Gastroesophageal sphincter (tissue), 4 donors: ENCODE data around the gene PFDN4. TPM values are rescaled to one million over a fixed set of nuclear protein-coding genes. Genes with fewer than 3 reads are reported as not detected.
"Not testable (repeated sequence)": the region's sequence is repeated elsewhere in the genome, so short reads cannot be mapped to it uniquely, and the experiment has no call there.

Experiments
- ATAC-seq: fragments of 150-250 bp; one replicate; pipeline ENCODE4 v1.9.1; 2016; ENCODE audit warnings: mild to moderate bottlenecking, moderate library complexity
- H3K27ac ChIP-seq, 4 donors: fragments of 200-600 bp; sonication (generic) in 3 of 4; 1 replicate in 3 of 4; 2 replicates in 1 of 4; pipeline ENCODE4 v1.5.1; 2016 to 2019
- H3K27me3 ChIP-seq: fragments of 200-600 bp; sonication (generic); one replicate; pipeline ENCODE4 v1.5.1; 2019
- H3K36me3 ChIP-seq, 2 donors: fragments of 200-600 bp; sonication (generic); one replicate each; pipeline ENCODE4 v1.5.1; 2019; ENCODE audit warnings: control low read depth in 1 of 2
- H3K4me1 ChIP-seq, 3 donors: fragments of 200-600 bp; sonication (generic); 1 replicate in 2 of 3; 2 replicates in 1 of 3; pipeline ENCODE4 v1.5.1; 2016 to 2019; ENCODE audit warnings: control low read depth in 2 of 3
- H3K4me3 ChIP-seq, 2 donors: fragments of 200-600 bp; sonication (generic); one replicate each; pipeline ENCODE4 v1.5.1; 2019; ENCODE audit warnings: mild to moderate bottlenecking in 1 of 2, moderate library complexity in 1 of 2
- H3K9me3 ChIP-seq, 3 donors: fragments of 200-600 bp; sonication (generic); one replicate each; pipeline ENCODE4 v1.5.1; 2017 to 2019; ENCODE audit warnings: control low read depth in 2 of 3
- EP300 ChIP-seq: sonication (generic); formaldehyde crosslinking; IDR thresholded peaks from one replicate; pipeline ENCODE4 v1.6.1; 2017; ENCODE audit warnings: antibody characterized with exemption, mild to moderate bottlenecking
- POLR2A ChIP-seq, 2 donors: fragments of 450-650 bp; IDR thresholded peaks; one replicate each; pipeline ENCODE4 v1.6.1; 2017; ENCODE audit warnings: antibody characterized with exemption in 2 of 2, mild to moderate bottlenecking in 2 of 2, moderate library complexity in 1 of 2
- POLR2AphosphoS5 ChIP-seq: sonication (generic); formaldehyde crosslinking; IDR thresholded peaks from one replicate; pipeline ENCODE4 v1.6.1; 2017; ENCODE audit warnings: antibody characterized with exemption
- WGBS, 2 donors: methylation state at CpG; one replicate each; pipeline ENCODE4 v1.1.5; 2018; ENCODE audit warnings: low coverage in 1 of 2; 5-methylcytosine and 5-hydroxymethylcytosine counted together
- total RNA-seq, 4 donors: library from RNA; depleted of rRNA; stranded (reverse); fragments of >200 nt; gene quantifications; one replicate each; pipeline ENCODE4 v1.1.0, GENCODE V29; 2016
- TF ChIP-seq, protein P1 (sequence below), 4 experiments: fragments of 200-600 bp in 2 of 4; fragments of 450-650 bp in 2 of 4; sonication (generic) in 1 of 4; IDR thresholded peaks; one replicate each; pipeline ENCODE4 v1.5.1; 2017 to 2019; ENCODE audit warnings: antibody characterized with exemption in 4 of 4, mild to moderate bottlenecking in 2 of 4, moderate library complexity in 2 of 4

The PFDN4 gene
- total RNA-seq, 4 donors from 2014 or later: 39.2 to 91.8 (median 48.5) TPM

GRCh38 chr20:54221996-54222890 lies 14.4 kb downstream of the PFDN4 start:
- Histone ChIP-seq H3K27me3 (no peaks in the 10 kb centered on the region), H3K36me3 (peaks cover 0 to 21% of the 10 kb centered on the region in 2 donors), H3K27ac (no peak overlapping the region), H3K9me3 (no peaks in the 10 kb centered on the region), H3K4me3 (no peak overlapping the region), H3K4me1 (peaks cover 0 to 7% (median 0%) of the 10 kb centered on the region in 3 donors)
- WGBS, 2 donors: 56 to 60% methylated on average over 4 to 15 of the region's 17 CpGs
- no peak for ATAC-seq
- TF ChIP-seq, protein P1, sequence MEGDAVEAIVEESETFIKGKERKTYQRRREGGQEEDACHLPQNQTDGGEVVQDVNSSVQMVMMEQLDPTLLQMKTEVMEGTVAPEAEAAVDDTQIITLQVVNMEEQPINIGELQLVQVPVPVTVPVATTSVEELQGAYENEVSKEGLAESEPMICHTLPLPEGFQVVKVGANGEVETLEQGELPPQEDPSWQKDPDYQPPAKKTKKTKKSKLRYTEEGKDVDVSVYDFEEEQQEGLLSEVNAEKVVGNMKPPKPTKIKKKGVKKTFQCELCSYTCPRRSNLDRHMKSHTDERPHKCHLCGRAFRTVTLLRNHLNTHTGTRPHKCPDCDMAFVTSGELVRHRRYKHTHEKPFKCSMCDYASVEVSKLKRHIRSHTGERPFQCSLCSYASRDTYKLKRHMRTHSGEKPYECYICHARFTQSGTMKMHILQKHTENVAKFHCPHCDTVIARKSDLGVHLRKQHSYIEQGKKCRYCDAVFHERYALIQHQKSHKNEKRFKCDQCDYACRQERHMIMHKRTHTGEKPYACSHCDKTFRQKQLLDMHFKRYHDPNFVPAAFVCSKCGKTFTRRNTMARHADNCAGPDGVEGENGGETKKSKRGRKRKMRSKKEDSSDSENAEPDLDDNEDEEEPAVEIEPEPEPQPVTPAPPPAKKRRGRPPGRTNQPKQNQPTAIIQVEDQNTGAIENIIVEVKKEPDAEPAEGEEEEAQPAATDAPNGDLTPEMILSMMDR (IDR thresholded peaks at IDR 0.05): no peak
- TF ChIP-seq POLR2A (IDR thresholded peaks at IDR 0.05) (no peak), EP300 (no peak), POLR2AphosphoS5 (no peak)

DNA sequence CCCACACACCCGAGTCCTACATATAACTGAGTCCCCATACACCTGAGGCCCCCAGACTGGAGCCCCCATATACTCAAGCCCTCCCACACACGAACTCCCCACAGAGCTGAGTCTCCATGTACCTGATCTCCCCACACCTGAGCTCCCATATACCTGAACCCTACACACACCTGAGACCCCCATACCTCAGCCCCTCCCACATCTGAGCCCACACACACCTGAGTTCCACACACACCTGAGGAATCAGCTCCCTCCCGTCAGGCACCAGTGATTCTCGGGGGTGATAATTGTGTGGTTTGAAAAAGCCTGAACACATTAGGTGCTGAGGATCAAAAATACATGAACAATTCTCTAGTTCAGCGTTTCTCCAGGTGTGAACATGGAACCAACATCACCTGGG lies 15.4 kb downstream of the PFDN4 start:
- H3K9me3 ChIP-seq: no peaks in the 10 kb centered on the region
- no peak for TF ChIP-seq POLR2A (IDR thresholded peaks at IDR 0.05)
- no peak for TF ChIP-seq POLR2AphosphoS5
- TF ChIP-seq EP300: no peak
- TF ChIP-seq, protein P1 (IDR thresholded peaks at IDR 0.05): no peak
- 68 to 81% methylated on average over 4 to 5 of the region's 5 CpGs for WGBS, 2 donors
- no peak for ATAC-seq
- peaks cover 0 to 14% of the 10 kb centered on the region in 2 donors for H3K36me3 ChIP-seq
- H3K27me3 ChIP-seq: no peaks in the 10 kb centered on the region
- no peak overlapping the region for H3K4me3 ChIP-seq
- peaks cover 0 to 6% (median 0%) of the 10 kb centered on the region in 3 donors for H3K4me1 ChIP-seq
- no peak overlapping the region for H3K27ac ChIP-seq

DNA sequence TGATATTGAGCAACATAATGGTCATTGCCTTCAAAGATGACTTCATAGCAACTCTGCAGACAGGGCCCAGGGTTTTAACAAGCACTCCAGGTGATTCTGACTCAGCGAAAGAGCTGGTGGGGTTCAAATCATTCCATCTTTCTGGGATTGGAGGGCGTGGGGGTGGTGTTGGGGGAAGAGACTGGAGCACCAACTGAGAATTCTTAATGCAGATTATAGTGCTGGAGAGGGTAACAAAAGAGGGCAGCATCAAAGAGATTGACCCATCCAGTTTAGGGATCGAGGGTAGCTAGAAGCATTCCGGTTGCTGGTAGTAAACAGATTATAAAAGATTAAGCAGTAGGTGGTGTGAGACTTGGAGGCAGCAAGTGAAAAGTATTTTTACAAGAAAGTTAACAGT lies 15.9 kb downstream of the PFDN4 start:
- no peak for ATAC-seq
- H3K27me3 ChIP-seq: no peaks in the 10 kb centered on the region
- no peak overlapping the region for H3K4me3 ChIP-seq
- TF ChIP-seq POLR2AphosphoS5: no peak
- peaks cover 0 to 1% (median 0%) of the 10 kb centered on the region in 3 donors for H3K4me1 ChIP-seq
- H3K36me3 ChIP-seq: peaks cover 0 to 14% of the 10 kb centered on the region in 2 donors
- no peaks in the 10 kb centered on the region for H3K9me3 ChIP-seq
- no peak overlapping the region for H3K27ac ChIP-seq
- 51 to 94% methylated on average over 2 to 3 of the region's 4 CpGs for WGBS, 2 donors

- WGBS, 2 donors: 80 to 94% methylated on average over 2 to 8 of the region's 9 CpGs
- H3K27me3 ChIP-seq: not testable (repeated sequence)
These were observed 16.8 kb downstream of the PFDN4 start for GRCh38 chr20:54224642-54225041.

DNA sequence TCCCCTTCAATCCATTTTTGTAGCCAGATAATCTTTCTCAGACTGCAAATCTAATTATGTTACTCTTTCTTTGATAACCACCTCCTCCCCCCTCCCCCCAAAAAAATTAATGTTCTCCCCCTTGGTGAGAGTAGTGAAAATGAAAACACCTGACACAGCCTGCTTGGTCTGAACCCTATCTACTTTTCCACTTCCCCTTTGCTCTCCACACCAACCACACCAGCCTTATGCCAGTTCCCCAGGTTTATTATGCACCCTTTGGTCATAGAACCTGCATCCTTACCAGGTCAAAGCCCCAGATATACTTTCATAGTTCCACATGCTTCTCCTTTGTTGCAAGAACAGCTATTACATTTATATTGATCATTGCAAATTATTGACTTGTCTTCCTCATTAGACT lies 19.4 kb downstream of the PFDN4 start:
- no peak overlapping the region for H3K4me3 ChIP-seq
- H3K36me3 ChIP-seq: no peaks in the 10 kb centered on the region
- TF ChIP-seq, protein P1 (IDR thresholded peaks at IDR 0.05): no peak
- TF ChIP-seq EP300: no peak
- TF ChIP-seq POLR2A (IDR thresholded peaks at IDR 0.05): no peak
- TF ChIP-seq POLR2AphosphoS5: no peak
- peaks cover 0 to 1% (median 0%) of the 10 kb centered on the region in 3 donors for H3K9me3 ChIP-seq
- H3K4me1 ChIP-seq: no peaks in the 10 kb centered on the region
- H3K27ac ChIP-seq: no peak overlapping the region
- ATAC-seq: no peak
- no peaks in the 10 kb centered on the region for H3K27me3 ChIP-seq

More at GRCh38 chr20:54224642-54225041, 16.8 kb downstream of the PFDN4 start:
- not testable (repeated sequence) for H3K27ac ChIP-seq, H3K4me1 ChIP-seq, H3K9me3 ChIP-seq, ATAC-seq, H3K4me3 ChIP-seq
- H3K36me3 ChIP-seq: peaks cover 0 to 10% of the 10 kb centered on the region in 2 donors

DNA sequence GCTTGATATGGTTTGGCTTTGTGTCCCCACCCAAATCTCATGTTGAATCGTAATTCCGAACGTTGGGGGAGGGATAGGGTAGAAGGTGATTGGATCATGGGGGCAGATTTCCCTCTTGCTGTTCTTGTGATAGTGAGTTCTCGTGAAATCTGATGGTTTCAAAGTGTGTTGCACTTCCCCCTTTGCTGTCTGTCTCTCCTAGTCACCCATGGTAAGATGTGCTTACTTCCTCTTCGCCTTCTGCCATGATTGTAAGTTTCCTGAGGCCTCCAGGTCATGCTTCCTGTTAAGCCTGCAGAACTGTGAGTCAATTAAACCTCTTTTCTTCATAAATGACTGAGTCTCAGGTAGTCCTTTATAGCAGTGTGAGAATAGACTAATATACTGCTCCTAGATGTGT lies 19.9 kb downstream of the PFDN4 start:
- Histone ChIP-seq H3K4me3 (no peak overlapping the region), H3K4me1 (no peaks in the 10 kb centered on the region), H3K36me3 (no peaks in the 10 kb centered on the region), H3K27me3 (no peaks in the 10 kb centered on the region), H3K27ac (no peak overlapping the region), H3K9me3 (peaks cover 0 to 6% (median 0%) of the 10 kb centered on the region in 3 donors)
- no peak for ATAC-seq
- WGBS, 2 donors: 87% methylated on average over 5 of the region's 5 CpGs; no CpG with 5 or more reads in 1 of the 2 donors
- TF ChIP-seq, protein P1 (IDR thresholded peaks at IDR 0.05): no peak
- TF ChIP-seq POLR2AphosphoS5 (no peak), POLR2A (IDR thresholded peaks at IDR 0.05) (no peak)
